ENCODE measurements around the gene NCOR2. TPM values are rescaled to one million over a fixed set of nuclear protein-coding genes. Genes with fewer than 3 reads are reported as not detected.
A peak's percentile ranks its signal among the peaks of the same experiment; 100 is the strongest.

Gene NCOR2
- polyA plus RNA-seq, 1 donor (not counting 4 experiments of a cell fraction or from before 2014, with no cell fraction given), result 4.7 TPM

DNA sequence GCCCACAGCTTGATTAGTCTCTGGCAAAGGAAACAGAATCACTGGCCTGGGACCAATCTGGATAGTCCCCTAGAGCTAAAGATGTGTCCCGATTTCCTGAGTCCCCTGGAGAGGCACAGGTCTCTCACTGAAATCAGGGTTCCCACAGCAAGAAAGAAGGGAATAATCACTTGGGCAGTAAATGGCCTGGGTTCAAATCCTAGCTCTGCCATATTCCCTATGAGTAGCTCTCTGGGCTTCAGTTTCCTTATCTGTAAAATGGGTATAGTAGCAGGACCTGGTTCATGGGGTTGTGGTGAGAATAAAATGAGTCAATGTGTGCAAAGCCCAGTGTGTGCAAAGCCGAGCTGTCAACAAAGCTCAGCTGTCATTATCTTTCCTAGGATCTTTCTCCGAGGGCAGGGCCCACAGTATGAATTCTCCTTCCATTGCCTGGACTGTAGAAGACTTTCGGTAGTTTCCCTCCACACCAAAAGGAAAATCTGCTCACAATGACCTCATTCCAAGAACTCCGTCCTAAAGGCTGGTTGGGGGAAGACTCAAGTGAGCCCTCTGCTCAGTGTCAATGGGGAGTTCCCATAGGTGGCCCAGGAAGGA, 12.6 kb upstream of the NCOR2 start:
- no peak for DNase-seq (ENCODE audit: low read depth, low spot score)
- Histone ChIP-seq H3K9me1 (ENCODE audit: control insufficient read depth, extremely low read depth, insufficient read depth, low read length) (no peaks in the 10 kb centered on the region), H3K4me2 (ENCODE audit: control insufficient read depth, extremely low read depth, insufficient read depth, low read depth, low read length) (no peak overlapping the region), H3K9me3 (ENCODE audit: control insufficient read depth, low read depth, low read length) (peaks cover 20% of the 10 kb centered on the region), H4K20me1 (ENCODE audit: control insufficient read depth, extremely low read depth, insufficient read depth, low read length) (no peaks in the 10 kb centered on the region), H3K27me3 (ENCODE audit: control insufficient read depth, extremely low read depth, insufficient read depth, low read length) (no peaks in the 10 kb centered on the region), H3K4me3 (ENCODE audit: control insufficient read depth in 2 of 3, extremely low read depth in 1 of 3, insufficient read depth in 2 of 3, low read depth in 1 of 3, low read length in 3 of 3) (no peak overlapping the region), H3K4me1 (ENCODE audit: control insufficient read depth, extremely low read depth, insufficient read depth, low read length) (peaks cover 20% of the 10 kb centered on the region), H3K36me3 (ENCODE audit: control insufficient read depth in 2 of 2, extremely low read depth in 1 of 2, insufficient read depth in 2 of 2, low read length in 2 of 2) (no peaks in the 10 kb centered on the region), H3K9ac (ENCODE audit: control insufficient read depth, extremely low read depth, insufficient read depth, low read length) (no peak overlapping the region), H3K27ac (ENCODE audit: control insufficient read depth, insufficient read depth, low read length) (no peak overlapping the region), H2AFZ (ENCODE audit: control insufficient read depth, low read length) (no peak overlapping the region), H3K79me2 (ENCODE audit: control insufficient read depth, insufficient read depth, low read length) (no peaks in the 10 kb centered on the region)
- no peak for FAIRE-seq
- dilution Hi-C loops (cut with MboI; ENCODE audit: extremely low pct_ligation_motif_present, low sequenced_read_pairs), result no loop called here
- TF ChIP-seq, protein P1, sequence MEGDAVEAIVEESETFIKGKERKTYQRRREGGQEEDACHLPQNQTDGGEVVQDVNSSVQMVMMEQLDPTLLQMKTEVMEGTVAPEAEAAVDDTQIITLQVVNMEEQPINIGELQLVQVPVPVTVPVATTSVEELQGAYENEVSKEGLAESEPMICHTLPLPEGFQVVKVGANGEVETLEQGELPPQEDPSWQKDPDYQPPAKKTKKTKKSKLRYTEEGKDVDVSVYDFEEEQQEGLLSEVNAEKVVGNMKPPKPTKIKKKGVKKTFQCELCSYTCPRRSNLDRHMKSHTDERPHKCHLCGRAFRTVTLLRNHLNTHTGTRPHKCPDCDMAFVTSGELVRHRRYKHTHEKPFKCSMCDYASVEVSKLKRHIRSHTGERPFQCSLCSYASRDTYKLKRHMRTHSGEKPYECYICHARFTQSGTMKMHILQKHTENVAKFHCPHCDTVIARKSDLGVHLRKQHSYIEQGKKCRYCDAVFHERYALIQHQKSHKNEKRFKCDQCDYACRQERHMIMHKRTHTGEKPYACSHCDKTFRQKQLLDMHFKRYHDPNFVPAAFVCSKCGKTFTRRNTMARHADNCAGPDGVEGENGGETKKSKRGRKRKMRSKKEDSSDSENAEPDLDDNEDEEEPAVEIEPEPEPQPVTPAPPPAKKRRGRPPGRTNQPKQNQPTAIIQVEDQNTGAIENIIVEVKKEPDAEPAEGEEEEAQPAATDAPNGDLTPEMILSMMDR (optimal IDR thresholded peaks at IDR 0.05 in 1 of 3, IDR thresholded peaks at IDR 0.05 in 1 of 3, conservative IDR thresholded peaks at IDR 0.05 in 1 of 3; ENCODE audit: extremely low read depth in 1 of 3, insufficient read depth in 2 of 3, low read length in 3 of 3), result no peak
- TF ChIP-seq EZH2 (IDR thresholded peaks at IDR 0.05; ENCODE audit: low read length), result no peak

DNA sequence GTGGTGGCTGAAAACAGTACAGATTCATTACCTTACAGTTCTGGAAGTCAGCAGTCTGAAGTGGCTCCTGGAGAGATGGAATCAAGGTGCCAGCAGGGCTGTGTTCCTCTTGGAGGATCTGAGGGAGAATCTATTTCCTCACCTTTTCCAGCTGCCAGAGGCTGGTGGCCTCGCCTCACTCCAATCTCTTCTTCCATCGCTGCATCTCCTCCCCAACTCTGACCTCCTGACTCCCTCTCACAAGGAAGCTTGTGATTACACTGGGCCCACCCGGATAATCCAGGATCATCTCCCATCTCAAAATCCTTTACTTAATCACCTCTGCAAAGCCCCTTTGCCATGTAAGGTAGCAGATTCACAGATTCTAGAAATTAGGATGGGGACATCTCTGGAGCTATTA, 11.4 kb upstream of the NCOR2 start:
- no peak overlapping the region for H3K9ac ChIP-seq (ENCODE audit: control insufficient read depth, extremely low read depth, insufficient read depth, low read length)
- FAIRE-seq (no peak), DNase-seq (ENCODE audit: low read depth, low spot score) (no peak)
- dilution Hi-C loops (cut with MboI; ENCODE audit: extremely low pct_ligation_motif_present, low sequenced_read_pairs), result no loop called here
- no peaks in the 10 kb centered on the region for H3K9me1 ChIP-seq (ENCODE audit: control insufficient read depth, extremely low read depth, insufficient read depth, low read length)
- H3K9me3 ChIP-seq (ENCODE audit: control insufficient read depth, low read depth, low read length), result peaks cover 20% of the 10 kb centered on the region
- H3K79me2 ChIP-seq (ENCODE audit: control insufficient read depth, insufficient read depth, low read length), result no peaks in the 10 kb centered on the region
- H2AFZ ChIP-seq (ENCODE audit: control insufficient read depth, low read length), result no peak overlapping the region
- no peaks in the 10 kb centered on the region for H3K36me3 ChIP-seq (ENCODE audit: control insufficient read depth in 2 of 2, extremely low read depth in 1 of 2, insufficient read depth in 2 of 2, low read length in 2 of 2)
- H3K27ac ChIP-seq (ENCODE audit: control insufficient read depth, insufficient read depth, low read length), result no peak overlapping the region
- TF ChIP-seq EZH2 (IDR thresholded peaks at IDR 0.05; ENCODE audit: low read length), result no peak
- TF ChIP-seq, protein P1 (optimal IDR thresholded peaks at IDR 0.05 in 1 of 3, IDR thresholded peaks at IDR 0.05 in 1 of 3, conservative IDR thresholded peaks at IDR 0.05 in 1 of 3; ENCODE audit: extremely low read depth in 1 of 3, insufficient read depth in 2 of 3, low read length in 3 of 3), result no peak
- H4K20me1 ChIP-seq (ENCODE audit: control insufficient read depth, extremely low read depth, insufficient read depth, low read length), result no peaks in the 10 kb centered on the region
- H3K4me1 ChIP-seq (ENCODE audit: control insufficient read depth, extremely low read depth, insufficient read depth, low read length), result peaks cover 20% of the 10 kb centered on the region
- no peak overlapping the region for H3K4me3 ChIP-seq (ENCODE audit: control insufficient read depth in 2 of 3, extremely low read depth in 1 of 3, insufficient read depth in 2 of 3, low read depth in 1 of 3, low read length in 3 of 3)
- H3K27me3 ChIP-seq (ENCODE audit: control insufficient read depth, extremely low read depth, insufficient read depth, low read length), result no peaks in the 10 kb centered on the region
- H3K4me2 ChIP-seq (ENCODE audit: control insufficient read depth, extremely low read depth, insufficient read depth, low read depth, low read length), result peak overlapping the region; percentile 52

Measured in keratinocyte (primary cell).